ENCODE results near the gene ZNF239.

- TF ChIP-seq CTCF (conservative IDR thresholded peaks at IDR 0.05 in 1 of 2, IDR thresholded peaks at IDR 0.05 in 1 of 2; ENCODE audit: extremely low read depth in 1 of 2, insufficient read depth in 1 of 2, low read depth in 1 of 2, low read length in 2 of 2), result no peak
- TF ChIP-seq EZH2 (IDR thresholded peaks at IDR 0.05; ENCODE audit: borderline replicate concordance, low read length), result no peak
Measured at GRCh38 chr10:43574906-43575305, 490 bp upstream of the ZNF239 start.
